ENCODE data around the gene RAB2B.
A peak's percentile ranks its signal among the peaks of the same experiment; 100 is the strongest.

The RAB2B gene

GRCh38 chr14:21476925-21477681, at the start of gene RAB2B, which contains the start of gene TOX4:
Gene RAB2B, minus strand, starts transcription at chr14:21476959. Its CDS starts 87 bp downstream, at chr14:21476872.
Gene TOX4, plus strand, starts transcription at chr14:21477195. Its CDS starts 84 bp downstream, at chr14:21477279.
- DNase-seq (ENCODE audit: low read depth) = peak; percentile 94

- peak; percentile 42 for DNase-seq (ENCODE audit: low read depth)
These were observed 49.4 kb upstream of the RAB2B start, which contains the start of gene SALL2 for GRCh38 chr14:21525962-21526671. Gene SALL2, minus strand, starts transcription at chr14:21526346. Its CDS starts 219 bp downstream, at chr14:21526127.

- DNase-seq (ENCODE audit: low read depth) = no peak
These were observed 48.8 kb upstream of the RAB2B start for GRCh38 chr14:21525571-21525961.

DNA sequence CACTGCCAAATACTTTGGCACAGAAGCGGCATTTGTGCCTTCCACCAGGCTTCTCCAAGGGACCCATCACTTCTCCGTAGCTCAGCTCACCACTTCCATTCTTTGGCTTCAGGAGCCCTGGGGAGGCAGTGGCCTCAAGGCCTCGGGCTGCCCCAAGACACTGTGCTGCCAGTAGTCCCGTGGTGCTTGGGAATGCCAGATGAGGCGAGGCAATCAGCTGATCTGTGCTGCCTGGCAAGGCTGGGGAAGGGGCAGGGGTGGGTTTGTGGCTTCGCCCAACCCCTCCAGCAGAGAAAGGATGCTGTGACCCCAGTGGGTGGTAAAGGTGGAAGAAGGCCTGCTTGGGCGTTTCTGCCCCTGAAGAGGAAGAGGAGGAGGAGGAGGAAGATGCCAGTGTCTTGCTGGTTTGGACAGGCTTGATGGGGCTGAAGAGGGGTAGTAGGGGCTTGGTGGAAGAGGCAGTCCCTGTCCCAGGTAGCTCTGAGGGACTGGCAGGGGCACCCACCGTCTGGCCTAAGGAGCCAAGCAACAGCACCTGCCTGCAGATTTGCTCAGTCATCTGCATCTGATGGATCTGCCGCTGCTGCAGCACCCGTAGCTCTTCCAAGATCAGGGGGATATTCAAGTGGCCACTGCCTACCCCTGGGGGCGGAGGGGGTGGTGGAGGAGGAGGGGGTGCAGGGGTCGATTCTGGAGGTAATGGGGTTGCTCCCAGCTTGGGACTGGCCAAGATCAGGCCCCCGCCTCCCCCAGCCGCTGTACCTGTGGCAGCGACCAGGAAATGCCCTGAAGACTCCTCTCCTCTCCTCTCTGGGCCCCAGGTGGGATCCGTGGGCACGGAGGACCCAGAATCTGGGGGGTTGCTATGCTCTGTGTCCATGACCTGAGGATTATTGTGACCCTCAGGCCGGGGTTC, 48.1 kb upstream of the RAB2B start:
- DNase-seq (ENCODE audit: low read depth) = no peak

GRCh38 chr14:21523203-21523602, 46.4 kb upstream of the RAB2B start:
- DNase-seq (ENCODE audit: low read depth) = no peak

DNA sequence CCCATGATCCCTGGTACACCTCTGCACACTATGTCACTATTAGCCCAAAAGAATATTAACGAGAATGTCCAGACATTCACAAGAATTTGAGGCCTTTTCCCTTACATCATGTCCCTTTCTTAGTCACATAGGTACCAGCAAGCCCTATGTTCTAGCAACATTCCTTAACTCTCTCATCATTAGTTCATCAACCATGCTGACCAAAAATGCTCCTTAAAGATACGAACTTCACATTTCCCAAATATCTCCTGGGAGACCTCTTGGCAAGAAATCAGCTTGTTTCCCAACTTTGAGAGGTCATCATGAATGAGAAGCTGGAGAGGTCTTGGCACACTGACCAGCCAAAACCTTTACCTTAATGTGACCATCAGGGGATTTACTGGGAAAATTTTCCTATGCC, 44.7 kb upstream of the RAB2B start:
- DNase-seq (ENCODE audit: low read depth) = no peak

GRCh38 chr14:21520767-21521166, 44.0 kb upstream of the RAB2B start:
- no peak for DNase-seq (ENCODE audit: low read depth)

DNA sequence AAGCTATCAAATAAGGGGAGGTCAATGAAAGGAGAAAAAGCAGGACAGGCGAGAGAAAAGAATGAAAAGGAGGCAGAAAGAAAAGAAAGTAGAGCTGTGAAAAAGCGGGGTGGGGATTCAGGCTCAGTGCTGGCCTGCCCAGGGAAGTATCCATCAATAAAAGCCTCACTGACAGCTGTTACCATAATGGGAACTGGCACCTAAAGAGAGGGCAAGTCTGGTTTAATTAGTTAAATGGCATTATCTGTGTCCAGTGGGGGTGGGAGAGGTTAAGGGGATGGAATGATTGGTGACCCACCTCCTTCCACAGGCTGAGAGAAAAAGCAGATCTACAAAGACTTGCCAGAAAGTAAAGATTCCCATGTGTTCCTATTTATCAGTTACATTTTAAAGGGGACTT, 42.0 kb upstream of the RAB2B start:
- no peak for DNase-seq (ENCODE audit: low read depth)

DNA sequence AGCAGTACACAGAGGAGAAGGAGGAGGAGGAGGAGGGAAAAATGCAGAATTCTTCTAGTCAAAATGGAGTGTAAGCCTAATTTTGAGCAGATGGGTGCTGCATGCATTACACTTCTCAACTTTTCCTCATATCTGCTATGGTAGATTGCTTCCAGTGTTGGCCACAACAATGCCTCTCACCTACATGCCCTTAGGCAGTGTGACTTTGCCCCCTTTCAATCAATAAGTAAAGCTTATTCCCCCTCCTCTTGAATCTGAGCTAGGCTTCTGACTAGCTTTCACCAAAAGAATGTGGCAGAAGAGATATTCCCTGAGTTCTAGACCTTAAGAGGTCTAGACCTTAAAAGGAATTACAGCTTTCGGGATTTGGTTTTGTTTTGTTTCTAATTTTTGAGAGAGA, 37.6 kb upstream of the RAB2B start:
- DNase-seq (ENCODE audit: low read depth) = no peak

GRCh38 chr14:21510735-21511657, 34.2 kb upstream of the RAB2B start, which contains the start of gene METTL3:
Gene METTL3, minus strand, starts transcription at chr14:21511340. Its CDS starts 117 bp downstream, at chr14:21511223.
- DNase-seq (ENCODE audit: low read depth) = peak; percentile 89

DNA sequence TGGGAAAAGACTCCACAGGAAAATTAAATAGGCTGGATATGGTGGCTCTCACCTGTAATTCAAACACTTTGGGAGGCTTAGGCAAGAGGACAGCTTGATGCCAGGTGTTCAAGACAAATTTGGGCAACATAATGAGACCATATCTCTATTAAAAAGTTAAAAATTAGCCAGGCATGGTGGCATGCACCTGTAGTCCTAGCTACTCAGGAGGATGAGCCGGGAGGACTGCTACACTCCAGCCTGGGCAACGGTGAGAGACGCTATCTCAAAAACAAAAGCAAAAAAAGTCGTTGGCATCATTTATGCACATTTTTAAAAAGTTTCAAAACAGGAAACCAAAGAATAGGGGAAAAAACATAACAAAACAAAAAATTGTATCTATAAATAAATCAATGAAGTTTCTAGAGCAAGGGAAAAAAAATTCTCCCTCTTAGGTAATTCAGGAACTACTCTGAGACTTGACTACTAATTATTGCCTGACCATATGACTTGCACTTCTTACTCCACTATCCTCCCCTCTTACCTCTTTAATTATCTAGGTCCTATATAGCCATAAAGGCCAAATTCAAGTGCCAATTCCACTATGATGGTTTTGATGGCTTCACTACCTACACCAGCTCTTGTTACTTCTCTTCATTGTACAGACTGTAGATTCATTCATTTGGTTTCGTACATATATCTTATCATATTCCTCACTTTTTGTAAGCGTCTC, 32.8 kb upstream of the RAB2B start:
- DNase-seq (ENCODE audit: low read depth) = no peak

- DNase-seq (ENCODE audit: low read depth) = no peak
These were observed 29.8 kb upstream of the RAB2B start for GRCh38 chr14:21506557-21506956.

DNA sequence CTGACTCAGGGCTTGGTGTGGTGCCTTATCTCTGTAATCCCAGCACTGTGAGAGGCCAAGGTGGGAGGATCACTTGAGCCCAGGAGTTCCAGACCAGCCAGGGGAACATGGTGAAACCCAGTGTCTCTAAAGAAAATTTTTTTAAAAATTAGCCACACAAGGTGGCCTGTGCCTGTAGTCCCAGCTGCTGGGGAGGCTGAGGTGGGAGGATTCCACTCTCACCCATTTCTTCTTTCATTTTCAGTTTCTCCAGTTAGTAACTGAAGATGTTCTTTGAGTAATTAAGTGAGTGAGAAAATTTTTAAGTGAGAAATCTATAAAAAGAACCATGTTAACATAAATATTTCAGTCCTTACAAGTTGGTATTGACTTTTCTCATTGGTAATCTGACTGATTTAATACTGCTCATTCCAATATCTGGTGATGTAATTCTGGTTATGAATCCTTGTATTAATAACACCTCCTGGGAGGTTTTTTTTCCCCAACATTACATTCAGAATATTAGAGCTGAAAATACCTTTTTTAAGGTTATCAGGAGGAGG, 28.3 kb upstream of the RAB2B start:
- no peak for DNase-seq (ENCODE audit: low read depth)

DNA sequence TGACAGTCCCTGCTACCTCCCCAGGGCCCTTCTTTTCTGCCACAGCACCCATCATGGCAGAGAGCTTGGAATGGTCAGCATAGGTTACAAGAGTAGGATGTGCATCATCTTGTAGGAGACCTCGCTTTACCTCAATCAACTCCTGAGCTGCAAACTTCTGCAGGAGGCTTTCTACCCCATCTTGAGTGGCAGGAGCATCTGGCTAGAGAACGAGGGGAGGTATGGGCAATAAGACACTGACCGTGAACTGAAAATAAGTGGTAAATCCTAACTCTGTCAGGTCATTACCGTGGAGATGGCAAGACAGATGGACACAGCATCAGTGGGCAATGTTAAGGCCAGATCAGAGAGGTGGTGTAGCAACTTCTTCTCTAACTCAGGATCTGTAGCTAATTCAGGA, 26.6 kb upstream of the RAB2B start:
- DNase-seq (ENCODE audit: low read depth) = no peak

GRCh38 chr14:21501568-21501967, 24.8 kb upstream of the RAB2B start:
- DNase-seq (ENCODE audit: low read depth) = no peak

GRCh38 chr14:21498540-21499526, 22.1 kb upstream of the RAB2B start:
- DNase-seq (ENCODE audit: low read depth) = no peak

GRCh38 chr14:21496453-21496852, 19.7 kb upstream of the RAB2B start:
- DNase-seq (ENCODE audit: low read depth) = no peak

DNA sequence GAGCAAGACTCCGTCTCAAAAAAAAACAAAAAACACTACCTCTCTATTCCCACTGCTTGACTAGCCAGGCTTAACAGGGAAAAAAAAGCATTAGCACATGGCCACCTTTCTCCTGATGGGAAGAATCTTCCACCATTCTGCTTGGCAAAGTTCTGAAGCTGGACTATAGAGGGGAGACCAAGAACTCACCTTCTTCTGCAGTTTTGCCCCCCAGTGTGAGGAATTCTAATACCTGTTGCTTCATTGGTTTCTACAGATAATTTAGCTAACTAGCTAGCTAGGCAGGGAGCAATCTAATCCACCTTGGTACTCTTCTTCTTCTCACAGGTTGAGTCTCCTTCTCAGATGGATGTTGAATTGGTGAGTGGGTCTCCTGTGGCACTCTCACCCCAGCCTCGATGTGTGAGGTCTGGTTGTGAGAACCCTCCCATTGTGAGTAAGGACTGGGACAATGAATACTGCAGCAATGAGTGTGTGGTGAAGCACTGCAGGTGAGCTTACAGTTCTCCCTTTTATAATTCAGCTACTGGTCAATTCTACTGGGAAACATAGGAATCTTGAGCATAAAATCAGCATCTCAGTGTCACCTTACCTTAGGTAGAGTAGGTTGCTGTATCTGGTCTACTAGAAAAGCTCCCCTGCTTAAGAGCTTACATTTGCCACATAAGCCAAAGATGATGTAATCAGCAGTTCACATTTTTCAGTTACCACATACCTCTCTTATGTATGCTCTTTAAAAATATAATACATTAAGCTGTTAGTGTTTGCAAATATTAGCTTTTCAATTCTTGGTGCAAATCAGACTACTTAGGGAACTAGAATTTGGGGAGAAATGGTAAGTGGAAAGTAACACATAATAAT, 18.4 kb upstream of the RAB2B start:
- no peak for DNase-seq (ENCODE audit: low read depth)
